Transverse colon (tissue), 4 donors: ENCODE measurements around the gene NRCAM. TPM values are rescaled to one million over a fixed set of nuclear protein-coding genes. Genes with fewer than 3 reads are reported as not detected.

ENCODE experiments used
- DNase-seq: peaks from one replicate; pipeline ENCODE4 v3.0.0-alpha.2; 2019
- H3K27ac ChIP-seq, 4 donors: fragments of 200-600 bp; sonication (generic); 2 replicates each; pipeline ENCODE4 v1.5.1; 2016 to 2018; ENCODE audit warnings: inconsistent platforms in 4 of 4
- H3K27me3 ChIP-seq: fragments of 200-600 bp; sonication (generic); 2 replicates; pipeline ENCODE4 v1.5.1; 2017; ENCODE audit warnings: inconsistent platforms
- H3K36me3 ChIP-seq, 4 donors: fragments of 200-600 bp; sonication (generic); 2 replicates each; pipeline ENCODE4 v1.5.1; 2017 to 2019; ENCODE audit warnings: inconsistent platforms in 4 of 4
- H3K4me1 ChIP-seq, 4 donors: fragments of 200-600 bp; sonication (generic); 2 replicates each; pipeline ENCODE4 v1.5.1; 2017 to 2020; ENCODE audit warnings: inconsistent platforms in 4 of 4
- H3K4me3 ChIP-seq, 4 donors: fragments of 200-600 bp; sonication (generic); 1 replicate in 1 of 4; 2 replicates in 3 of 4; pipeline versions ENCODE4 v1.5.1 to v1.6.1; 2017 to 2019; ENCODE audit warnings: inconsistent platforms in 4 of 4
- H3K9me3 ChIP-seq, 2 donors: fragments of 200-600 bp; sonication (generic); 2 replicates each; pipeline ENCODE4 v1.5.1; 2017 to 2019; ENCODE audit warnings: inconsistent platforms in 2 of 2
- EP300 ChIP-seq: sonication (generic); formaldehyde crosslinking; IDR thresholded peaks from one replicate; pipeline ENCODE4 v1.6.1; 2017; ENCODE audit warnings: antibody characterized with exemption, low read depth
- POLR2A ChIP-seq: fragments of 450-650 bp; IDR thresholded peaks from one replicate; pipeline ENCODE4 v1.6.1; 2016; ENCODE audit warnings: antibody characterized with exemption, mild to moderate bottlenecking, moderate library complexity
- POLR2AphosphoS5 ChIP-seq, 3 donors: sonication (generic); formaldehyde crosslinking; IDR thresholded peaks; one replicate each; pipeline ENCODE4 v1.6.1; 2016; ENCODE audit warnings: antibody characterized with exemption in 3 of 3
- WGBS, 2 donors: methylation state at CpG; one replicate each; pipeline ENCODE4 v1.1.5; 2018; ENCODE audit warnings: low coverage in 1 of 2; 5-methylcytosine and 5-hydroxymethylcytosine counted together
- in situ Hi-C, 4 donors: fragments of 200-750 bp; cut with MboI; loops; one replicate each; pipeline versions ENCODE4 v1.15.0 to v1.15.1; 2017; ENCODE audit warnings: low sequenced_read_pairs in 3 of 4, low pct_ligation_motif_present in 1 of 4, low pct_unique_long_range_greater_than_20kb in 1 of 4
- intact Hi-C: fragments of 100-400 bp; cut with DNase I; formaldehyde crosslinking; loops from one replicate; pipeline ENCODE4 v1.15.1; 2023; ENCODE audit warnings: low total_unique reads
- total RNA-seq, 4 donors: library from RNA; depleted of rRNA; stranded (reverse); fragments of >200 nt; gene quantifications; one replicate each; pipeline ENCODE4 v1.1.0, GENCODE V29; 2016
- TF ChIP-seq, protein P1 (sequence below), 5 experiments: fragments of 200-600 bp in 3 of 5; fragments of 450-650 bp in 2 of 5; sonication (generic) in 3 of 5; IDR thresholded peaks; 1 replicate in 2 of 5; 2 replicates in 3 of 5; pipeline ENCODE4 v1.5.1; 2016 to 2017; ENCODE audit warnings: antibody characterized with exemption in 5 of 5, inconsistent platforms in 3 of 5, mild to moderate bottlenecking in 2 of 5, moderate library complexity in 1 of 5

NRCAM gene
- total RNA-seq, 4 donors from 2014 or later: 0.60 to 2.5 (median 1.8) TPM

DNA sequence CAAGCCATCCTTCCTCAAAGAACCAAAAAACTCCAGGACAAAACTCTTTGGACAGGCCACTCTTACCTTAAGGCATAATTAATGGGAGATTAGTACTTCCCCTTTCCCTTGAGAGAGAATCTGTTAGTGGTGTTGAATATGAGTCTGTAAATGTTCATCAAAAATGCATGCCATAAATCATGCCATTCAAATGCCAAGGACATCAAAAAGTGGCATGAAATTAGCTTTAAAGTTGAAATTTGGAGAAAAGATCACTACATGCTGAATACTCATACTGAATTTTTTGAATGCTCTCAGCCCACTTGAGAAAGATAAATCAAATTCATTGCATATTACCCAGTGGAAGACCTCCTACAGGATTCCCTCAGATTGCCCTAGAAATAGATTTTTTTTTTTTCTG is 6.7 kb downstream of the NRCAM start:
- H3K36me3 ChIP-seq: no peaks in the 10 kb centered on the region
- intact Hi-C loops (no loop called here), in situ Hi-C loops (no loop called here)
- H3K9me3 ChIP-seq: no peaks in the 10 kb centered on the region
- peaks cover 22% of the 10 kb centered on the region for H3K27me3 ChIP-seq
- H3K4me3 ChIP-seq: no peak overlapping the region
- DNase-seq: no peak
- H3K27ac ChIP-seq: no peak overlapping the region
- TF ChIP-seq, protein P1, sequence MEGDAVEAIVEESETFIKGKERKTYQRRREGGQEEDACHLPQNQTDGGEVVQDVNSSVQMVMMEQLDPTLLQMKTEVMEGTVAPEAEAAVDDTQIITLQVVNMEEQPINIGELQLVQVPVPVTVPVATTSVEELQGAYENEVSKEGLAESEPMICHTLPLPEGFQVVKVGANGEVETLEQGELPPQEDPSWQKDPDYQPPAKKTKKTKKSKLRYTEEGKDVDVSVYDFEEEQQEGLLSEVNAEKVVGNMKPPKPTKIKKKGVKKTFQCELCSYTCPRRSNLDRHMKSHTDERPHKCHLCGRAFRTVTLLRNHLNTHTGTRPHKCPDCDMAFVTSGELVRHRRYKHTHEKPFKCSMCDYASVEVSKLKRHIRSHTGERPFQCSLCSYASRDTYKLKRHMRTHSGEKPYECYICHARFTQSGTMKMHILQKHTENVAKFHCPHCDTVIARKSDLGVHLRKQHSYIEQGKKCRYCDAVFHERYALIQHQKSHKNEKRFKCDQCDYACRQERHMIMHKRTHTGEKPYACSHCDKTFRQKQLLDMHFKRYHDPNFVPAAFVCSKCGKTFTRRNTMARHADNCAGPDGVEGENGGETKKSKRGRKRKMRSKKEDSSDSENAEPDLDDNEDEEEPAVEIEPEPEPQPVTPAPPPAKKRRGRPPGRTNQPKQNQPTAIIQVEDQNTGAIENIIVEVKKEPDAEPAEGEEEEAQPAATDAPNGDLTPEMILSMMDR (IDR thresholded peaks at IDR 0.05): no peak
- TF ChIP-seq POLR2AphosphoS5 (IDR thresholded peaks at IDR 0.05) (no peak), POLR2A (no peak), EP300 (no peak)
- peaks cover 0 to under 1% (median 0%) of the 10 kb centered on the region in 4 donors for H3K4me1 ChIP-seq

DNA sequence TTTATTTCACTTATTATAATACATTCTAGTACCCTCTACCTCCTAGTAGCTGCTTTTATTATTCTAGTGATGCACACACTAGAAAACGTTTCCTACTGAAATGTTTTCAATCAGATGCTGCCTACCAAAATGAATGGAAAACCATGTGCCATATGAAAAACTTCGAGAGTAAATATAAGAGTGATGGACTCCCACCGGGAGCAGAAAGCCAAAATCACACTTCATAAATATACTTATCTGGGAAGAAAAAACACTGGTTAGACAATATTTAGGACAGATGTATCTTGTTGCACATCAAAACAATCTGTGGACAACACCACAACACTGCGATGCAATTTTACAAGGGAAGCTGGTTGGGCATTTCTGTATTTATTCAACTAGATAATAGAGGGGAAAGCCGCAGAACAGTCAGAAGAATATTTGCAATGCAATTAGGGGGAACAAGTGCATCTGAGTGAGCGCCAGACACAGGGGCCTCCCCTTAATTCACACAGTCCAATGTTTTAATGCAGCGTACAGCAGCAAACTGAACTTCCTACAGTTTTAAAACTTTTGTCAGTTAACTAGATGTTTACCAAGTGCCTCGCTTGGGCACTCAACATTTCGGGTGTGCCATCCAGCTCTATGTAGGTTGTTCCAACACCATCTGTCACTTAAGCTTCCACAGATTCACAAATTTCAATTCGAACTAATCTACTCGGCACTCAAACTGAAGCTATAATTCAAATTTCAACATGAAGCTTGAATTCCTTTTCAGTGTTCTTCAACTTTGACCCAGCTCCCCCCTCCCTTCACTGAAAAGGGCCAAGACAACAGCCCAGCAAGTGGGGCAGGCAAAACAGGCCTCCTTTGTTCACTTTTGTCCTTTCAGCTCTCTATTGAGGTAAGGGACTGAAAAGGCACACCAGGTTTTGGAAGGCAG is 7.4 kb downstream of the NRCAM start:
- no peak for DNase-seq
- 51 to 65% methylated on average over 10 to 11 of the region's 11 CpGs for WGBS, 2 donors
- TF ChIP-seq, protein P1 (IDR thresholded peaks at IDR 0.05): no peak
- in situ Hi-C loops (no loop called here), intact Hi-C loops (no loop called here)
- no peaks in the 10 kb centered on the region for H3K9me3 ChIP-seq
- no peaks in the 10 kb centered on the region for H3K4me1 ChIP-seq
- H3K36me3 ChIP-seq: no peaks in the 10 kb centered on the region
- H3K27ac ChIP-seq: no peak overlapping the region
- H3K4me3 ChIP-seq: no peak overlapping the region
- peaks cover 15% of the 10 kb centered on the region for H3K27me3 ChIP-seq

DNA sequence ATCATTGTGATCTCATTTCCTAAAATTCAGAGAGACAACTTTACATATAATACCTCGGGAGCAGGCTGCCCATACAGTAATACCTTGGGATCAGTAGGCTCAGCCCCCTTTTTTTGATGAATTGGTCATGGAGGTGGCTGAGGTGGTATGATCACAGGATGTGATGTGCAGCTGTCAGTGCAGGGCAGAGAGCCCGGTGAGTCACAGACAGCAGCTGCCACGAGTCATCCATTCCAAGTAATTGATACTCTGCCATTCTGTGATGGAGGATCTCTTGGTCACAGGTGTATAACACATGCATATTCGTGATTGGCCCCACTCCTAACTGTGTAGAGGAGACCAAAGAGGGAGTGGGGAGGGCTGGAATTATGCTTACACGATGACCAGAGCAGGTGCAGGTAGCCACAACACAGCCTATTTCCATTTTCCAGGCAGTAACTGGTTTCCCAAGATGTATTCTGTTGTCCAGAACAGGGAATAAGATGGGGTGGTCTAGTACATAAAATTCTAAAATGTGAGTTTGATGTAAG is 14.1 kb downstream of the NRCAM start:
- no peak overlapping the region for H3K4me3 ChIP-seq
- H3K9me3 ChIP-seq: no peaks in the 10 kb centered on the region
- 56 to 71% methylated on average over 2 to 5 of the region's 5 CpGs for WGBS, 2 donors
- no peaks in the 10 kb centered on the region for H3K36me3 ChIP-seq
- in situ Hi-C loops: no loop called here
- no peaks in the 10 kb centered on the region for H3K4me1 ChIP-seq
- intact Hi-C loops: no loop called here
- no peak for DNase-seq
- no peaks in the 10 kb centered on the region for H3K27me3 ChIP-seq
- TF ChIP-seq POLR2A (no peak), POLR2AphosphoS5 (IDR thresholded peaks at IDR 0.05) (no peak), EP300 (no peak)
- TF ChIP-seq, protein P1 (IDR thresholded peaks at IDR 0.05): no peak
- no peak overlapping the region for H3K27ac ChIP-seq

DNA sequence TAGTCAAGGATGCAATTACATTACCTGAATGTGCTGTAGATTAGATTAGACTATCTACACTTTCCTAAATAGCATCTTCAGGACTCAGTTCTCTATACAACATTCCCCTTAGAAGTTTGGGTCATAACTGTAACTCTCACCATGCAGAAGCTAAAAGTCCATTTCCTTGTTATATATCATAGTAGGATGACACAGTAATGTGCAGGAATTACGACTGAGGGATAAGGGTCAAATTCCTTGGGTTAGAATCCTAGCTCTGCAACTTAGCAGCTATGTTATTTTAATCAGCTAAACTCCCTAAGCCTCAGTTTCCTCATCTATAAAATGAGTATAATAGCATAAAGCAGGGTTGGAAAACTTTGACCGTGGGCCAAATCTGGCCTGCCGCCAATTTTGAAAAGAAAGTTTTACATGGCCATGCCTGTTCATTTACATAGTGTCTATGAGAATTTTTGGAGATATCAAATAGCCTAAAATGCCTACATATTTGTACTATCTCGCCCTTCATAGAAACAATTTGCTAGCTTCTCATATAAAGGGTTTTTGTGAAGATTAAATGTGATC is 14.8 kb downstream of the NRCAM start:
- Histone ChIP-seq H3K27me3 (no peaks in the 10 kb centered on the region), H3K4me1 (no peaks in the 10 kb centered on the region), H3K4me3 (no peak overlapping the region), H3K36me3 (no peaks in the 10 kb centered on the region), H3K9me3 (no peaks in the 10 kb centered on the region), H3K27ac (no peak overlapping the region)
- no peak for DNase-seq
- in situ Hi-C loops: no loop called here
- TF ChIP-seq EP300 (no peak), POLR2AphosphoS5 (IDR thresholded peaks at IDR 0.05) (no peak), POLR2A (no peak)
- TF ChIP-seq, protein P1 (IDR thresholded peaks at IDR 0.05): no peak
- 58 to 71% methylated on average over 4 of the region's 4 CpGs for WGBS, 2 donors
- intact Hi-C loops: no loop called here
